ENCODE data around the gene ADTRP.
A peak's percentile ranks its signal among the peaks of the same experiment; 100 is the strongest.
"Not testable (repeated sequence)": the region's sequence is repeated elsewhere in the genome, so short reads cannot be mapped to it uniquely, and the experiment has no call there.

ADTRP gene

DNA sequence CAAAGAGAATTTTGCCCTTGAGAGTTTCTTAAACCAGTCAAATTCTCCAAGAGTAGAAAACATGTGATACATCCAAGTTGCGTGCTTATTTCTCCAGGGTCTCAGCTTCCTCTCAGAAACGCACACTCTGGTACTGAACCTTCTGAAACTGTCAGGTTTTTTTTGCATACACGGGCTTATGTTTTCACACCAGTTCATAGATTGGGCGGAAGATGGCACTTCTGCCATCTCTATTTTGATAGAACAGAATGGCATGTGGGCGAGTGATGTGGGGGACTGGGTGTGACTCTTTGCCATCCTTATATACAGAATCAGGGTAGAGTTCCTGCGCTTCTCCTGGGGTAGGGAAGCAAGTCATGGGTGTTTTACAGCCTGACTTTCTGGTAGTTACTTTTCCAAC, 56.4 kb downstream of the ADTRP start:
- no peak for FAIRE-seq

DNA sequence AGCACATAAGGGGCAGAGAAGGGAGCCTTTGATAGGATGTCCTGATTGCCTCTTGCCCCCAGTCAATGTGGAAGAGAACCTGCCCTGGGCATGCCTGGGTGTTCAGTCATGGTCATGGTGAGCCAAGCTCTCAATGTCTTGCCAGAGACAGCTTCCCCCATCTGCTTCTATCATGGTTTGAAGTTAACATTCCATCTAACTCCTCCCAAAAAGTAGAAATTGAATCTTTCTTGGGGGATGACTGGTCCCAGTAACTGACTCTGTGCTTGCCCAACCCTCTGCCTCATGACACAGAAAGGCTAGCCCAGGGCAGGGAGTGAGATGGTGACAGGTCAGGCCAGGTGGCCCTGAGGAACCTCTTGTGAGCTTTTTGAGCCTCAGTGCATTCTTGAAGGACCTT, 60.1 kb downstream of the ADTRP start:
- no peak for FAIRE-seq

DNA sequence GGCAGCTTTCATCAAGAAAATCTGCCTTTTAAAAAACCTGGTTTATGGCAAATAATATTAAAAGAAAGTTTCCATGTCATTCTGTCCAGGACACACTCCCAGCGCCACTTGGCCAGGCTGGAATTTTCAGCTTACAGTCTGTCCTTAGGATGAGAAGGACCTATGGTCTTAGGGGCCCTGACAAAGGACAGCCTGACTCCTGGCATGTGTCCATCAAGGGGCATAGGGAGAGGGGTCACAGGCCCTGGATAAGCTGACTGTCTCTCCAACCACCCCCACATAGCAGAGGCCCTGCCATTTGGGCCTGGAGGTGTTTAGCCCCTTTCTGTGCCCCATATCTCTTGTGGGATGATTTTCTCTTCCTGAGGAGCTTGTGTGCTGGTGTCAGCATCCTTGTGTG, 60.6 kb downstream of the ADTRP start:
- no peak for FAIRE-seq

DNA sequence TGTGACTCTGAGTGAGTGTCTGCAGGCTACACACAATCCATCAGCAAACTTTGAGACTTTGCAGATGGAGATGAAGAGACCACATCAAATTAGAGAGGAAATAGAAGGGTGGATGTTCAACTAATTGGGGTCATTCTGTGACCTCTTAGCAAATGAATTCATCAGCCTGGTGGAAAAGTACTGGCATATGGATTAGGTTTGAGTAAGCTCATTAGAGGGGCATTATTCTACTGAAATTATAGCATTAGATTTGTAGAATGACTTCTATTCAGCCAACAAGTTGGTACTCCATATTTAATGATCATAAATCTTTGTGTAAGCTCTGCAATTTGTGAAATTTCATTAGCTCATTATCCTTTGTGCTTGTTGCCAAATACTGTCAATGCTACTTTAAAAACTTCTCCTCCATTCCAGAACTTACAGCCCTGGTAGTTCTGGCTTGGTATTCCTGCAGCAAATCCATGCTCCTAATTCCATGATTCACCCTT, 63.8 kb downstream of the ADTRP start:
- no peak for FAIRE-seq

DNA sequence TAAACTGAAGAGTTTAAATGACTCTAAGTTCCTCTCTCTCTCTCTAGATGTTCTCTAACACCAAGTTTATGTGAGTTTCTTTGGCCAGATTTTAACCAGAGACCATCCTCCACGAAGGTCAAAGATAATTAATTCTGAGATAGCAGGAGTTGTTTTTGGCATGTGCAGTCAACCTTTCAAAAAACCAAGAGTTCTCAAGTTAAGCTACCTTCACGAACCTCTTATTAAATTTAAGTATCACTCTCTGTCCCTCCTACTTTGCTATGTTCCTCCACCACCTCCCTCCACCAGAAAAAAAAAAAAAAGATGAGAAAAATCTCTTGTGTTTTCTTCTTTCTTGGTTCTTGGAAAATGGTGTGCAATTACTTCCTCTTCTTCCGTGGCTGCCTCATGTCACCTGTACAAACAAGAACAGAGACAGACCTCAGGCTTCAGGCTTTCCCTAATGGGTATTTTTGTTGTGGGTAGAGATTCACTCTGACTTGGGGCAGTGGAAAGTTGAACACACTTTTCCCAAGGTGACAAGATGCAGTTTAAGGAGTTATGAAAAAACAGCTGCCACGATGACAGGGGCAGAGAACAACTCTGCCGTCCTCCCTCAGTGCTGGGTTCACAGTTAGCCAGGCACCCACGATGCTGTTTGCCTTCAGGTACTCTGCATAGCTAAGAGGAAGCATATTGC, 64.3 kb downstream of the ADTRP start:
- FAIRE-seq: no peak

DNA sequence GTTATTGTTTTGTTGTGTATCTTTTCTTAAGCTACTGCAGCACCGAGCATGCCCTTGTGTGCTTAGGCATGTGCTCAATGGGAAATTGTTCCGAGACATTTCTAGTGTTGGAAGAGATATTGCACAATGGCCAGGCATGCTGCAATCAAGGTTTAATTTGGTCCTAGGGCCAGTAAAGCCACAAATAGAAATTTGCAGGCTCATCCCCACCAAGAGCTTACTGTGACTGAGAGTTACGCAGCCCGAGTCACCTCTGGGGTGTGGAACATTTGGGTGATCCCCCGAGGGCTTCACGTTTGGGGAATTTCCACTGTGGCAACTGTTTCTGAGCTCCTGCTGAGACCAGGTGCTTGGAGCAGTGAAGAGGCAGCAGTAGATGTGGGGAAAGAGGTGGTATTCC, 65.8 kb downstream of the ADTRP start:
- no peak for FAIRE-seq

DNA sequence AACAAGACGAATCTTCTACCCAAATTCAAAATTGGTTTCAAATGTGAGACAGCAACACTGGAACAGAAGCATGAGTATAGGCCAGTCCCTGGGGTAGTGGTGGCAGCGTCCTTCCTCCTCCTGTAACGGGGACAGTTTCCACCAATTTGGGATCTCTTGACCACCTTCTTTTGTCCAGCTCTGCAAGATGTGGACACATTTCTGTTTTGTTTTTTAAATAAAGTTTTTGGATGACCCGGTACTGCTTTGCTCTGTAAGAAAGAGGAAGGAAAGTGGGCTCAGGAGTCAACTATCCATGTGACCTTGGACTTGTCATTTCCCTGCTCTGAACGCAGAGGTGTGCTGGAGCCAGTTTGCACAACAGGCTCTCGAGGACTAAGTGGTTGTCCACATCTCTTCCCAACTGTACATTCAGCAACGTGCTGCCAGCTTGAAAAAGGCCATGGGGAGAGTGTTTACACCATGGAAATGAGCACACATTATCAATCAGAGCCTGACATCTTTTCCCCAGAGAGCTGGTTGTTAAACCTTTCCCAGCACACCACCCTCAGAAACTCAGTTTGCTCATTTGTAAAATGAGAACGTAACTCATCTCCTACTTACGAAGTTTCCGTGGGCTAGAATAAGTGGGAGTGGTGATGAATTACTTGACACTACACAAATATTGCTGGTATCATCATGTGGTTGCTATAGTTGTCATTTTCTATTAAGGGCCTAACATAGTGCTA, 66.5 kb downstream of the ADTRP start:
- FAIRE-seq: no peak

DNA sequence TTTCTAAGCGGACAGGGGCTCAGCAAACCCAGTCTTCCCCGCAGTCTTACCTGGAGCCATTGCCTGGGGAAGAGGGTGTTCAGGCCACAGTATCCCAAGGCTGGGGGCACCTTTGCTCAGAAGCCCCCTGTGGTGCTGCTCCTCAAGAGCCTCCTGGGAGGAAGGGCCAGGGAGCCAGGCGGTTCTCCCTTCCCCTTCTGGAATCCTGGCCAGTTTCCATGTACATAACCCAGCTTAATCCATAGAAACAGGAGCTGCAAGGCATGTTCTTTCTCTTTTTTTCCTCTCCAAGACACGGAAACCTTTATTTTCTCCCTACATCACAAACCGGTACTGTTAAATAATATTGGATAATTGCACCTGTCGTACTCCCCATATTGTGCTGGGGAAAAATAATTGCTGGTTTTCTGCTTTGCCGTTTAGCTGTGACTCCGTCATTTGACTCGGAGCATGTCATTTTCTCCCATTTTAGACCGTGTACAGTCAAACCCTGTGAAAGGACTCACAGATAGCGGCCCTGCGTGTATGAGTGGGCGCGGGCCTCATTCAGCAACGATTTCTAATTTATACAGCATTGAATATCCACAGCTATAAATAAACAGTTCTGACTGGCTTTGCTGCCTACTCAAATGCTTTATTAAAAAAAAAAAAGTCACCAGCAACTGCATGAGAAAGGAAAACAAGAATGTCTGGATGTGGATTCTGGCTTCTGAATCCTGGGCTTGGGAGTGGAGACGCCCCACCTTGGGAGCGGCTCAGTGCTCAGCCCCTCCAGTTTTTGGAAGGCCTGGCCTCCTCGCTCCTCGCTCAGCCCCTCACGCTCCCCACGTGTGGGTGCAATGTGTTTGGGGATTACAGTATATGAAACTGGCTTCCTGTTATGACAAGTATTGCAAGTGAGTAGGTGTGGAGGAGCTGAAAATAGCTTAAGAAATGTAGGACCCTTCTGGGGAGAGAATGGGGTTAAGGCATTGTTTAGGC, 67.3 kb downstream of the ADTRP start:
- no peak for FAIRE-seq

DNA sequence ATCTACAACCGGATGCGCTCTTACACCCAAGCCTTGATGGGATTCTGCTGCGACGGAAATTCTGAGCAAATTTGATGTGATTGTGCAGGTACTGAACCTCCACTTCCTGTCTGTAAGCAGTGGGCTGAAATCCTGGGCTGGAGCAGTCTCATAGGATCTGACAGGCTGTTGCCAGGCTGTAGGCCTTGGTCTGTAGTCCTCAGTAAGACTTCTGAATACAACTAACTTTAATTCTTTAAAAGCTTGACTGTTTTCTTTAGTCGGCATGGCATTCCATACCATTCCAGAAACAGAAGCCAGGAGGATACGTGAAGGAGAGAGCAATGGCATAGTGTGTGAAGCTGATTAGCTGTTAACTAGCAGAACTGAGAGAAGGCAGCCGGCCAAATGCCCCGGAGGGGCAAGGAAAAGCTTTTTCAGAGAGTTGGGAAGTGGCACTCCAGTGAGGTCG, 68.3 kb downstream of the ADTRP start:
- no peak for FAIRE-seq

DNA sequence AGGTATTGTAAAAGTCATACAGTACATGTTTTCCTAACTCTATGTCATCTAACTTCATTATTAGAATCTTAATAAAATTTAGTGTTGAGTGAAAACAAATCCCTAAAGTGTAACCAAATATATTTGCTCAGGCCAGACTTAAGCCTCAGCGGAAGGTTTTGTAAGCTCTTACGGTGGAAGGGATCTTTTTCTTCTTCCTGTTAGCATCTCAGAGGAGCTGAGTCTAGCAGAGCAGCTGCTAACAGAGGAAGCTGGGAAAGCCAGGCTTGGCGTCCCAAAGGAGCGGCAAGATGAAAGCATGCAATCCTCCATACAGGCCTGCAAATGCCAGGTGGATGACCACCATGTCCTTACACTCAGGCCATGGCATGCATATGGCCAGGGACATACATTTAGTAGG, 72.4 kb downstream of the ADTRP start:
- FAIRE-seq: no peak

DNA sequence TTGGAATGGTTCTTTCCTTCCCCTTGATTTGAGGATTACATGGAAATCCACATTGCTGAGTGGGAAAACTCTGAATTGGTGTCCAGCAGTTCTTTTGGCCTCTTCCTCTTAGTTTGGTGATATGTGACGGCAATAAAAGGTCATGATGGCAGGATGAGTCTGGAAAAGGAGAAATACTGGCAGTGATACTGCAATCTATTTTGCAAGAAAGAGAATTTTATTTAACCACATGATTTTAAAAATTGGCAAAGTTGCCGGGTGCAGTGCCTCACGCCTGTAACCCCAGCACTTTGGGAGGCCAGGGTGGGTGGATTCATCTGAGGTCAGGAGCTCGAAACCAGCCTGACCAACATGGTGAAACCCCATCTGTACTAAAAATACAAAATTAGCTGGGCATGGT, 73.1 kb downstream of the ADTRP start:
- no peak for FAIRE-seq

DNA sequence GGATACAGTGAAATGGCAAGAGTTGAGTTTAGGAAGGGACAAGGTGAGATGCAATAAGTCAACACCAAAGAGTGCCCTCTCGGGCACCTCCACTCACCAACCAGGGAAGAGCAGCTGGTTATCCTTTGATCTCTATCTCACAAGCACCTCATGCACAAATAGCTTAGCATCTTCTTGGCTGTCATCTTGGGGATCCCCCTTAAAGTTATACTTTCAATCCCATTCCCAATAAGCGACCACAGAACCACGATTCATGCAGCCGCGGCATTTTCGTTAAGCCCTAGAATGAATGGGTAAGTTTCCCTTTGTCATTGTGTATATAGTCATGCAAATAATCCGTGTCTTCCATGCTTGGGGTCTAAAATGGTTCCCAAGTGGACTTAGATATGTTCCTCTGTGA, 73.5 kb downstream of the ADTRP start:
- FAIRE-seq: no peak

DNA sequence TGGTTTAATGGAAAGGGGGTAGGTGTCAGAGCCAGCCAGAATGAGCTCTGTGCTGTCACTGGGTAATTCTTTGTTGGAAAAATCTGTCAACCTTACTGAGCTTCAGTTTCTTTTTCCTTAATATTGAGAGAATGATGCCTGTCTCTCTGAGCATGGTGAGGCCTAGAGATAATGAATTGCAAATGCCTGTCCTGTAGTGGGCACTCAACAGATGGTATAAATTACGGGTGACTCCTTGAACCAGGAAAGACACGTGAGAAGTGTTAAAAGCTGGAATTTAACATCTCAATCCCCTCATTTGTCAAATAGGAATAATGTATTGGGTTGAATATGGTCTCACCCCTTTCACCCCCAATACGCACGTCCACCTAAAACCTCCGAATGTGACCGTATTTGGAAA, 74.9 kb downstream of the ADTRP start:
- FAIRE-seq: no peak

DNA sequence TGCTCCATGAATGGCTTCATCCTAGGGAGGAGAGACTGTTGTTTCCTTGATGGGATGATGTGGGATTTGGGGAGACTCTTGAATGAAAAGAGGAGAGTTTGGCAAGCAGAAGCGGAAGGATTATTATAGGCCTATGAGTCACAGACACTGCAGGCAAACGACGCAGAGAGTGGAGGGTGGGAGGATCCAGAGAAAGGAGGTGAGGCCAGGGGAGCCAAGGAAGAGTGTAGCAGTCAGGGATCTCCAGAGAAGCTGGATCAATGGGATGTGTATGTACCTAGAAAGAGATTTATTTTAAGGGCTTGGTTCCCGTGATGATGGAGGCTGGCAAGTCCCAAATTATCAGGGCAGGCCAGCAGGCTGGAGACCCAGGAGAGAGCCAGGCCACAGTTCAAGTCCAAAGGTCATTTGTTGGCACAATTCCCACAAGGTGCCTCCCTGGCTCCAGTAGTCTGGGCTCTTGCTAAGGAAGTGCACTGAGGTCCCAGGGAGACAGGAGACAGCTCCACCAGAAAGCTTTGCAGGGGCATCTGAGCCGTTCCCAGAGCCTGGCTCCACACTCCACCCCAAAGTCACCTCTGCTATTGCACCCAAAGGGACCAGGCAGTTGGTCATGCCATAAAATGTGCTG, 76.0 kb downstream of the ADTRP start:
- no peak for FAIRE-seq

DNA sequence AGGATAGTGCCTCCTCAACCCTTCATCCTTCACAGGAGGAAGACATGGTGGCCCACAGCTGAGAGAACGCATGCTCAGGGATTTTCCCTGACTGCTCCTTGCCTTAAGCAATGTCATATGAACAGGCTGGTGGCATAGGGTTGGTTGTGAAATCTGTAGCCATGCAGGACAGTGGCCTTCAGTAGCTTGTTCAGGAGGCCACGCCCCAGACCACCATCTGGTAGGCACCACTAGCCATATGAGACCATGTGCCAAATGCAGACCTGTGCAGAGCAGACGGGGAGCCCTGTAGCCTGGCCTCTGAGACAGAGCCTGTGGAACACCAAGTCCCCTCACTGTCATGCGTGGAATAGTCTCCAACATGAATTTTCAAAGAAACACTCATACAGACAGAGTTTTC, 76.5 kb downstream of the ADTRP start:
- no peak for FAIRE-seq

DNA sequence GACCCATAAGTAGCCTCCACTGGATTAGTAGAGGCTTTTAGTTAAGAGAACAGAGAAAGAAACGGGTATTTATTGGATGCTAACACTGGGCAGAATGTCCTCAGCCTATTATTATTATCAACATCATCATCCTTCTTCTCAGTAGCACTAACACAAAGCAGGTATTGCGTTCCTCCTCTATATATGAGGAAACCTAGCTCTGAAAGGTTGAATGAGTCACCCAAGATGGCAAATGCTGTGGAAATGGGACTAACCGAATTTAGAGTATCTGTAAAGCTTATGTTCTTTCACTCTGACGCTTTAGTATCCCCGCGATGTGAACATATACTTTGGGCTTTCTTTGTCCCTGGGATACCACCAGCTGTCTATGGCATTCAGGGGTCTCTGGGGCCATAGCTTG, 77.0 kb downstream of the ADTRP start:
- FAIRE-seq: no peak

DNA sequence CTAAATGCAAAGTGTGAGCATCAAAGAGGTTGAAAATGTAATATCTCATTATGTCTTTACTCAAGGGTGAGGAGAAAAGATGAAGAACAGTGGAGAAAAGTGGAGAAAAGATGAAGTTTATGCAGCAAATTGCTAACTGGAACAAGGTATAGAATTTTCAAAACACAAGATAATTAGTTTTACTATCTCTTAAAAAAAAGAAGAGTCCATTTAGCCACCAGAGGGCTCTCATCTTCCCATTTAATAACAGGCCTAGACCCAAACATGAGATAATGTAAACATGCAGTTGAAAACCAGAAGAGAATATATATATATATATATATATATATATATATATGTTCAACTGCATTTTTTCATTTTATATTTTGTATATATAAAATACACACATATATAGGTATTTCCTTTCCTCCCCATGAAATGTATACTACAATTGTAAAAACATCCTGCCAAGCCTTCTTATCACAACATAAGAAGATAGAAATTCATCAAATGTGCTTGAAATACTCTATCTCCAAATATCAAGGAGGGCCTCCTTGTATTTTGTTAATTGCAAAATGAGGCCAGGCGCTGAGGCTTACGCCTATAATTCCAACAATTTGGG, 78.4 kb downstream of the ADTRP start:
- FAIRE-seq: peak; percentile 89

DNA sequence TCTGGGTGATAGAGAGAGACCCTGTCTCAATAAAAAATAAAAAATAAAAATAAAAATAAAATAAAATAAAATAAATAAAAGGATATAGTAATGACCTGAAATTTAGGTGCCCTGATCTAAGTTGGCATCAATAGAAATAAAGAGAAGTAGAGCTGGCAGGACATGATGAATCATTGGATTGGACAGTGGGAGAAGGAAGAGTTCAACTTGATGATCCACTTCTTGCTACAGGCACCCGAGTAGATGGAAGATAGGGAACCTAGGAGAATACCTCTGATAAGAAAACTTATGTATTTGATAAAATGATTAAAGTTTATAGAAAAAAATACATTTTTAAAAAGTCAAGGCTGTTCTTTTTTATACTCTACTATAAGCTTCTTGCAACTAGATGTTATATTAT, 79.0 kb downstream of the ADTRP start:
- FAIRE-seq: no peak

DNA sequence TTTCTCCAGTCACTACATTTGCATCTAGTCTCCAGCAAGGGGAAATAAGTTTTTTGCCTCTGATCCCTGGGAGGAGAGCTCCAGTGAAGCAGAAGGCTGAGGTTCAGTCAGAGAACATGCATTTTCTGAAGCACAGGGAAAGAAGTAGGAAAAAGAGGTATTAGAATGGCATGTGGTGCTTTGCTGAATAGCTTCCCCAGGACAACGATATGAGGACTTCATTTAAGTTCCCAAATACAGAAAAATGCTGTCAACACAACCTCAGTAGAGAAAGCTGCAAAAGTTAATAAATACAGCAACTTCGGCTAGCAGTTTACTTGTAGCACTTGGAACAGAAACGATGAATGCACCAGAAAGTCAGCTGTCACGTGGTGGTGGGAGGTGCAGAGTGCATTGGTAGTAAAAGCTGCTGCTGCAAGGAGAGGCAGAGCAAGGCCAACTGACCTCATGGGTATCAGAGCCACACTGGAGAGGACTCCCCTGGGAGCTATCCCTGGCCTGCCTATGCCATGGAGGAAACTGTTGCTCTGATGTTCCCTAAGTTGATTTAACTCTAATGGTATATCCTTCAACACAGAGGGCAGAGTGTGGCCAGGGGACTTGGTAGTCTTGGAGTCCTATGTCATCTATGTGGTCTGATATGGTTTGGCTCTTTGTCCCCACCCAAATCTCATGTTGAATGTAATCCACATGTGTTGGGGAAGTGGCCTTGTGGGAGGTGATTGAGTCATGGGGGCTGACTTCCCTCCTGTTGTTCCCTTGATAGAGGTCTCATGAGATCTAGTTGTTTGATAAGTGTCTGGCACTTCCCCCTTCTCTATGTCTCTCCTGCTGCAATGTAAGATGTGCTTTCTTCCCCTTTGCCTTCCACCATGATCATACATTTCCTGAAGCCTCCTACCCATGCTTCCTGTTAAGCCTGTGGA, 85.9 kb downstream of the ADTRP start:
- FAIRE-seq: no peak

DNA sequence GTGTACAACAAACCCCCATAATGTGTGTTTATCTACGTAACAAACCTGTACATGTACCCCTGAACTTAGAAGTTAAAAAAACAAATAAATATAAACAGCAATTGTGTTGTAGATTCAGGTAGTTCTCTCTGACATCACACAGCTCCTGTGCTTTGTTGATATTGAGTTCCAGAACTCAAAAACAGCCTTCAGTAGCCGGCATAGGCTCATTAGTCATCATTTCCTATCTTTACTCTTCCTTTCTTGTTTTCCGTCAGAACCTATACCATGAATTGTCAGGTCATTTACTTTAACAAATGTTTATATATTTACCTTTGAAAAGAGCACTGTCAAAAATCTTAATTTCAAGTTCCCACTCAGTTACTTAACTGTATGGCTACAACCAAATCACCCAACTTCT, 88.8 kb downstream of the ADTRP start:
- no peak for FAIRE-seq

DNA sequence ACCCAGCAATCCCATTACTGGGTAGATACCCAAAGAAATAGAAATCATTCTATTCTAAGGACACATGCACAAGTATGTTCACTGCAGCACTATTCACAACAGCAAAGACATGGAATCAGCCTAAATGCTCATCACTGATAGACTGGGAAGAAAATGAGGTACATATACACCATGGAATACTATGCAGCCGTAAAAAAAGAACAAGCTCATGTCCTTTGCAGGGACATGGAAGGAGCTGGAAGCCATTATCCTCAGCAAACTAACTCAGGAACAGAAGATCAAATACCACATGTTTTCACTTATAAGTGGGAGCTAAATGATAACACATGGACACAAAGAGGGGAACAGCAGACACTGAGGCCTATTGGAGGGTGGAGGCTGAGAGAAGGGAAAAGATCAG, 89.2 kb downstream of the ADTRP start:
- not testable (repeated sequence) for FAIRE-seq

DNA sequence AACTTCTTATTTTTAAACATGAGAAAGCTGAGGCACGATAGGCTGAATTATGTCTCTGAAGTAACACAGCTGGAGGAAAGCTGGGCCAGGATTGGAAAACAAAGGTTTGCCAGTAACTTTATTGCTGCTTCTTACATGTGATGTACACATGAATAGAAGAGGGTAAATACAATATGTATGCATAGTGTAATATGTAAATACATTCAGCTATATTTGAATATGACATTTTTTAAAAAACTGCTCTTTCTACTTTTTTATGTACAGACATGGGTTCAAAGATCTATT, 90.2 kb downstream of the ADTRP start:
- no peak for FAIRE-seq

All from islet of Langerhans (tissue), 1 donor.